GM10266 (cell line): ENCODE measurements around the gene APC2.
"Not testable (repeated sequence)": the region's sequence is repeated elsewhere in the genome, so short reads cannot be mapped to it uniquely, and the experiment has no call there.

Experiments
- DNase-seq: peaks from one replicate; pipeline ENCODE4 v3.0.0; 2012; ENCODE audit errors: extremely low spot score
- CTCF ChIP-seq: IDR thresholded peaks from 2 replicates; pipeline ENCODE4 v1.5.1; 2012; ENCODE audit warnings: mild to moderate bottlenecking, low read depth; ENCODE audit not compliant: control insufficient read depth, insufficient read depth; ENCODE audit errors: missing control alignments

APC2 gene

GRCh38 chr19:1418496-1418775 is 31.5 kb upstream of the APC2 start:
- no peak for DNase-seq
- TF ChIP-seq CTCF = no peak

DNA sequence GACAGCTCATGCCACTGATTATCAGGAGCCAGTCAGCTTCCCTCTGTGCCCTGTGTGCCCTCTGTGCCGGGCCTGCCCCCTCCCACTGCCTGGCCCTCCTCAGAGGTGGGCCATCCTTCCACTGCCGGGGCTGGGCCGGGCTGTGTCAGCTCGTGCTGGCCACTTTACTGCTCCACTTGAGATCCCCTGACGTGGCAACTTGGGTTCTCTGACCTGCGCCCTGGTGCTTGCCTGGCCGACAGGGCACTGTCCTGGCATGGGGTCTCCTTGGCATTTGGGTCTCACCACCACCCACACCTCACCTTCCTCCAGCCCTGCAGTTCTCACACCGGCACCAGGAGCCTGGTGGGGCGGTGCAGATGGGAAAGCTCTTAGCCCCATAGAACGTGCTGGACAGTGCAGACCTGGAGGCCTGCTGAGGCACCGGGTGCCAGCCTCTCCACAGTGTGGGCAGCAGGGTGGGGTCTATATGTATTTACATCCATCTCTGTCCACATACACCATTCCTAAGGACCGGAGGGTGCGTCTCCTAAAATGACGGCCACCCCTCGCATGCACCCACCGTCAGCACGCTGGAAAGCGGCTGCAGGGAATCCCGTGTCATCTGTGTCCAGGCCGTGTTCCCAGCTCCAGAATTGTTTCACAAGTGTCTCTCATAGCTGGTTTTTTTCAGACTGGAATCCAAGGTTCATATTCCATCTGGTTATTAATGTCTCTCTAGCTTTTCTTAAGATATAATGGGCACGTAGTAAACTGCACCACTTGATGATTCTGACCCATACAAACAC is 30.8 kb upstream of the APC2 start:
- no peak for TF ChIP-seq CTCF

DNA sequence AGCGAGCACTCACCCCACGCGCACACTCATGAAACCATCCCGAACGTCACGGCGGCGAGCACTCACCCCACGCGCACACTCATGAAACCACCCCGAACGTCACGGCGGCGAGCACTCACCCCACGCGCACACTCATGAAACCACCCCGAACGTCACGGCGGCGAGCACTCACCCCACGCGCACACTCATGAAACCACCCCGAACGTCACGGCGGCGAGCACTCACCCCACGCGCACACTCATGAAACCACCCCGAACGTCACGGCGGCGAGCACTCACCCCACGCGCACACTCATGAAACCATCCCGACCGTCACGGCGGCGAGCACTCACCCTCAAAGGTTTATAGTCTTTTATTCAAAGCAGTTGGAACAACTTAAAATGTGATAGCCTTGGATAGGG is 29.8 kb upstream of the APC2 start:
- DNase-seq = not testable (repeated sequence)

More for the DNA sequence above, 30.8 kb upstream of the APC2 start:
- no peak for DNase-seq

GRCh38 chr19:1420590-1420989 is 29.3 kb upstream of the APC2 start:
- TF ChIP-seq CTCF = no peak
- no peak for DNase-seq

DNA sequence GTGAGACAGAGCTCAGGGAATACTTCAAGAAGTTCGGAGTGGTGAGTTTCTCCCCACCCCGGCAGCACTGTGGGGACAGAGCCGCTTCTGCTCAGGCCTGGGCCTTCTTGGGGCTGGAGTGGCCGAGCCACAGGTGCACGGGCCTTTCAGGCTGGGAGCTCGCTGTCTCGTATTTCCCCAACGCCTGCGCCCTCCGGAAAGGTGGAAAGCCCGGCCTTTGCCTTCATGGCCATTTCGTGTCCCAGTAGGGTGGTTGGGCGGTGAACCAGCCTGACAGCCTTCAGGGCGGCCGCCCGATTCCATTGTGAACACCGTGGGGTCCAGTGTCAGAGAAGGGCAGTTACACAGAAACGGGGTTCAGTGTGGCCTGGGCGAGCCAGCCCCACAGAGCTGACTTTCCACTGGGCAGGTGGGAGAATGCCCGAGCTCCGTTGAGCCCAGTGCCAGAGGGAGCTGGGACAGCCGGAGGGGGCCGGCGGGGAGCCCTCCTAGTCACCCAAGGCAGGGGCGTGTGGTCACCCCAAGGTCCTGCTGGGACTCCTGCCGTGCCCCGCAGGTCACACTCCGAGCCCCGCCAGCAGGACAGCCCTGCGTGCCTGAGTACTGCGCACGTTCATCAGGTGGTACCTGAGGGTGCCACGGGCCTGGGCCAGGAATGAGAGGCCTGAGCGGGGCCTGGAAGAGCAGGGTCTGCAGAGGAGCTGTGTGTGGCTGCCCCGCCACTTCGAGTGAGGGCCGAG is 28.5 kb upstream of the APC2 start:
- TF ChIP-seq CTCF = no peak
- no peak for DNase-seq

GRCh38 chr19:1421958-1422305 is 28.0 kb upstream of the APC2 start:
- no peak for DNase-seq
- TF ChIP-seq CTCF = no peak

GRCh38 chr19:1422360-1422759 is 27.6 kb upstream of the APC2 start:
- DNase-seq = no peak
- no peak for TF ChIP-seq CTCF
